ENCODE results near the gene TIGD3. TPM values are rescaled to one million over a fixed set of nuclear protein-coding genes. Genes with fewer than 3 reads are reported as not detected.

Gene TIGD3
- under 1 TPM in 1 of 4 donors, not detected in 3; 0.34 TPM for total RNA-seq

- Histone ChIP-seq H3K4me1 (peaks cover 12 to 19% of the 10 kb centered on the region in 2 donors), H3K27ac (no peak within 1 kb of the TSS), H3K4me3 (replicated peaks in 1 of 3) (peak within 1 kb of the TSS; percentile 12 to 82 (median 28)), H3K36me3 (peaks cover 21 to 30% of the 10 kb centered on the region in 2 donors), H3K9me3 (no peaks in the 10 kb centered on the region), H3K27me3 (no peaks in the 10 kb centered on the region)
- WGBS, 2 donors, result 1 to 2% methylated on average over 10 to 19 of the region's 79 CpGs
- no peak for TF ChIP-seq CTCF (IDR thresholded peaks at IDR 0.05)
- TF ChIP-seq POLR2A (IDR thresholded peaks at IDR 0.05), result peak in 1 of 2 donors; percentile 66
- peak; percentile 98 to 99 for DNase-seq
- intact Hi-C loops (cut with DNase I), result no loop called here
Measured at GRCh38 chr11:65354265-65355012, at the start of gene TIGD3. Gene TIGD3 (plus strand): TSS chr11:65354751. CDS start chr11:65355809, 1,058 bp downstream.

GRCh38 chr11:65305501-65306268 is 48.9 kb upstream of the TIGD3 start:
- H3K27ac ChIP-seq, result peak overlapping the region; percentile 84 to 99 (median 96)

GRCh38 chr11:65307298-65308229 is 47.0 kb upstream of the TIGD3 start:
- Histone ChIP-seq H3K27ac (peak overlapping the region; percentile 84 to 99 (median 96)), H3K4me3 (replicated peaks in 1 of 3) (no peak overlapping the region), H3K9me3 (no peaks in the 10 kb centered on the region), H3K4me1 (peaks cover 80 to 98% of the 10 kb centered on the region in 2 donors), H3K27me3 (no peaks in the 10 kb centered on the region), H3K36me3 (no peaks in the 10 kb centered on the region)
- WGBS, 2 donors, result 62 to 66% methylated on average over 6 of the region's 6 CpGs
- DNase-seq, result peak; percentile 44 to 63
- TF ChIP-seq CTCF (IDR thresholded peaks at IDR 0.05) (no peak), POLR2A (IDR thresholded peaks at IDR 0.05) (peak in 1 of 2 donors; percentile 27)
- intact Hi-C loops (cut with DNase I), result no loop called here

More at GRCh38 chr11:65305501-65306268, 48.9 kb upstream of the TIGD3 start:
- no peaks in the 10 kb centered on the region for H3K9me3 ChIP-seq
- no peaks in the 10 kb centered on the region for H3K27me3 ChIP-seq
- intact Hi-C loops (cut with DNase I), result no loop called here
- no peak overlapping the region for H3K4me3 ChIP-seq (replicated peaks in 1 of 3)
- no peaks in the 10 kb centered on the region for H3K36me3 ChIP-seq
- H3K4me1 ChIP-seq, result peaks cover 81 to 94% of the 10 kb centered on the region in 2 donors
- TF ChIP-seq CTCF (IDR thresholded peaks at IDR 0.05) (peak in 3 of 6 experiments; percentile 16 to 36 (median 24)), POLR2A (IDR thresholded peaks at IDR 0.05) (peak in 1 of 2 donors; percentile 34)
- 47 to 50% methylated on average over 15 to 16 of the region's 17 CpGs for WGBS, 2 donors
- DNase-seq, result peak; percentile 80 to 87

GRCh38 chr11:65308281-65308891 is 46.2 kb upstream of the TIGD3 start:
- Histone ChIP-seq H3K27ac (peak overlapping the region; percentile 84 to 99 (median 96)), H3K36me3 (no peaks in the 10 kb centered on the region), H3K4me3 (replicated peaks in 1 of 3) (no peak overlapping the region), H3K4me1 (peaks cover 80 to 98% of the 10 kb centered on the region in 2 donors), H3K9me3 (no peaks in the 10 kb centered on the region), H3K27me3 (no peaks in the 10 kb centered on the region)
- TF ChIP-seq POLR2A (IDR thresholded peaks at IDR 0.05) (no peak), CTCF (IDR thresholded peaks at IDR 0.05) (no peak)
- intact Hi-C loops (cut with DNase I), result no loop called here
- peak; percentile 84 to 86 for DNase-seq
- 13 to 19% methylated on average over 6 to 7 of the region's 7 CpGs for WGBS, 2 donors

Measured in thyroid gland (tissue), 4 donors.